Fibroblast of skin of back (primary cell): Measurements from ENCODE around the gene PGLYRP4.

Experiments used
- DNase-seq: peaks from one replicate; pipeline ENCODE4 v3.0.0-alpha.2; 2013

PGLYRP4 gene

DNA sequence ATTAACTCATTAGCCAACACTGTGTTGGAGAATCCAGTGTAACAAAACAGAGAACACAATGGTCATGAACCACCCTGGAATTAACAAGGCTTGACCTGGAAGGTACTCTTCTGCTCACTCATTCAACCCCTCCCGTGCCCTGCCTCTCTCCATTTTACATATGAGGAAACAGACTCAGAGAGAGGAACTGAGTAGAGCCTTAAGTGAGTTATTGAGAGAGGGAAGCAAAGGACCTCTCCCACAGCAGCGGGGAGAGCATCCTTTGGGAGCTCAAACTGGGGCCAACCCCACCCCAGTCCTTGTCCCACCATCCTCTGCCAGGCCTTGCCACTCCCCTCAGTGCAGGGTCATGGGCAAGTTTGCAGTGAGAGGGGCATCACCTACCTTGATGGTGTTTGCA lies 25.4 kb upstream of the PGLYRP4 start:
- no peak for DNase-seq

DNA sequence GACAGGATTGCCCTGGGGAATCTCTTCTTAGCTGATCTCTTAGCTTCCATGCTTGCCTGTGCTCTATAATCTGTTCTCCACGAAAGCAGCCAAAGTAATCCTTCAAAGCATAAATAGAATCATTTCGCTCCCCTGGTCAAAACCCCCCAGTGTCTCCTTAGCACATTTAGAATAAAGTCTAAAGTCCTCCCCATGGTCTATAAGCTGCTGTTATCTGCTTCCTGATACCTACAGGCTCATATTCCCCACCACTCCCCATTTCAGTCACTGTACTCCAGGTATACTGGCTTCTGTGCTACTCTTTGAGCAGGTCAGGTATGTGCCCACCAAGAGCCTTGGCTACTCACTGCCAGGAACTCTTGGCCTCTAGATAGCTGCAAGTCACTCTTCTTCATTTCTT lies 23.9 kb upstream of the PGLYRP4 start:
- DNase-seq = no peak

DNA sequence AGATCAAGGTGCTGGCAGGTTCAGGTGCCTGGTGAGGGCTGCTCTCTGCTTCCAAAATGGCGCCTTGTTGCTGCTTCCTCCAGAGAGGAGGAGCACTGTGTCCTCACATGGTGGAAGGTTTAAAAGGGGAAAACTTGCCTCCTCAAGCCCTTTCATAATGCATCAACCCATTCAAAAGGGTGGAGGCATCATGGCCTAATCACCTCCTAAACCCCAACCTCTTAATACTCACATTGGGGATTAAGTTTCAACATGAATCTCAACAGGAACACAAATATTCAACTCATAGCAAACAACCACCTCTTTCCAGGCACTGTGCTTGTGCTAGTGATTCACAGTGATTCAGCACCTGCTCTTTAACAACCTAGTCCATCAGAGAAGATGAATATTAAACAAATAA lies 22.6 kb upstream of the PGLYRP4 start:
- DNase-seq = no peak

DNA sequence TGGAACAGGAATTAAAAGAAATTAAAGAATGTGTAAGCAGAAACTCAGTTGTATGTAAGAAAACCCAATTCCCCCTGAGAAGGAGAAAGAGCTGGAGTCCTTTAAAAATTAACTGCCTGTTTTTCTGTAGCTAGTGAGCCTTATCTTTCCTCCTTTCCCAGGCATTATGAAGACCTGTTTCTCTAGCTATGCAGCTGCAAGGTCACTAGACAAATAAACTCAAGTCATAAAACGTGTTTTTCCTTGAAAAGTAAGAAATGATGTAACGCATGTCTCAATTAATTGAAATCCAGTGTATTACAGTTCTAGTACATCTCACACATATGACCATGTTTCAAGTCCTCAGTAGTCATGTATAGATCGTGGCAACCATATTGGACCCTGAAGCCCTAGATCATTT lies 21.5 kb upstream of the PGLYRP4 start:
- no peak for DNase-seq

DNA sequence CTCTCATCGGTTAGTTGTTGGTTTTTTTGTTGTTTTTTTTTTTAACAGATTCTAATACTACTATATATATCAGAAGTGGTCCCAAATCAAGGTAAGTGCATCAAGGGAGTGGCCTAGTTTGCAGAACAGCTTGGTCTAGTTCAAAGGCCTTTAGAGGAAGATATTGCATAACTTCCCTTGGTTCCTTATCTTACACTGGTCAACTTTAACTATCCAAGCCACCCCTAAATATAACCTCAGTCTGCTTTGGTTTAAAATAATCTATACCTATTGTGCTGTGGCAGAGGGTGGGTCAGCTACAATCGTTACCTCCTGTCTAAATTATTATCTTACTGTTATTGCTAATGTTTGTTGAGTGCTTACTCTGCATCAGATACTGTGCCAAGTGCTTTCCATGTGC lies 19.9 kb upstream of the PGLYRP4 start:
- no peak for DNase-seq

DNA sequence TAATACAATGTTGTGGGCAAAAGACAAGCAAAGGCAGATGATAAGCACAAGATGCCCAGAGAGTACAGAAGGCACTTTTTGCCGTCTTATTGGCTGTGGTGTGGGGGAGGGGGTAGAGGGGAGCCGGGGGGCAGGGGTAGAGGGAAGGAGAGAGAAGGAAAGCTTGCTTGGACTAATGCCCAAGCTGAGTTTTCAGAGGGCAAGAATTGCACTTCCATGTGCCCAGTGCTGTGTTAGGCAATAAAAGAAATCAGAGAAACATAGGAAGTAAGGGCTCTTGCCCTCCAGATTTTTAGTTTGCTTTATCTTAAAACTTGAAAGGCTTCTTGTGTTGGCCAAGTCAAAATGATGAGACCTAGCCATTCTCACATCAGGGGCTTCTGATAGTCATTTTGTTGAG lies 18.4 kb upstream of the PGLYRP4 start:
- DNase-seq = no peak

DNA sequence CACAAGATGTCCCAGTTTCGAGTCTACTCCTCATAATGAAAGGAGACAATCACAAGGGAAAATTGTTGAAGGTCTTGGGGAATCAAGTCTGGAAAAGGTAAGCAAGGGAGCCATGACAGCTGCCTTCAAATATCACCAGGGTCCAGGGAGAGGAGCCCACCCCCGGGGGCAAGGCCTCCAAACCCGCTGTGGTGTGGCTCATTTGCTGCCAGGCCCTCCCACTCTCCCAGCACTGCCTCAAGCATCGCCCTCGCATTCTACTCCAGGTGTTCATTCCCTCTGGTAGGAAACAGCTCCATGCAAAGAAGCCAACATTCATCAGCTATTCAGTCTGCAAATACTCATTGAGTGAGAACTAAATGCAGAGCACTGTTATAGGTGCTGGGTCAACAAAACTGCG lies 17.6 kb upstream of the PGLYRP4 start:
- no peak for DNase-seq

DNA sequence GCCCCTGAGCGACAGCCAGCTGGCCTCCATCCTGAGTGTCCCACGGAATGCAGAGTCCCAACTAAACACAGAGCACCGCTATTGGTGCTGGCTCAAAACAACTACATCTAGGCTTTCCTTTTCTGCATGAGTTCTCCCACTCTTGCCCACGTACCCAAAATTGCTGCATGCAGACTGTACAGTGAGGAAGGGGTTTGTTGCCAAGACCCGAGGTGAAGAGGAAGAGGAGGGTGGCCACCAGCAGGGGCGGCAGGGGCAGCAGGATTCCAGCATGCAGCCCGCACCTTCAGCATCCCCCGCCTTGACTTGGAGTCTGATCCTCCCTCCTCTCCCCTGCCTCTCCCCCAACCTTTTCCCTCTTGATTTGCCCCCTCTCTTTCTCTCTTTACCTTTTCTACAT lies 17.1 kb upstream of the PGLYRP4 start:
- no peak for DNase-seq

DNA sequence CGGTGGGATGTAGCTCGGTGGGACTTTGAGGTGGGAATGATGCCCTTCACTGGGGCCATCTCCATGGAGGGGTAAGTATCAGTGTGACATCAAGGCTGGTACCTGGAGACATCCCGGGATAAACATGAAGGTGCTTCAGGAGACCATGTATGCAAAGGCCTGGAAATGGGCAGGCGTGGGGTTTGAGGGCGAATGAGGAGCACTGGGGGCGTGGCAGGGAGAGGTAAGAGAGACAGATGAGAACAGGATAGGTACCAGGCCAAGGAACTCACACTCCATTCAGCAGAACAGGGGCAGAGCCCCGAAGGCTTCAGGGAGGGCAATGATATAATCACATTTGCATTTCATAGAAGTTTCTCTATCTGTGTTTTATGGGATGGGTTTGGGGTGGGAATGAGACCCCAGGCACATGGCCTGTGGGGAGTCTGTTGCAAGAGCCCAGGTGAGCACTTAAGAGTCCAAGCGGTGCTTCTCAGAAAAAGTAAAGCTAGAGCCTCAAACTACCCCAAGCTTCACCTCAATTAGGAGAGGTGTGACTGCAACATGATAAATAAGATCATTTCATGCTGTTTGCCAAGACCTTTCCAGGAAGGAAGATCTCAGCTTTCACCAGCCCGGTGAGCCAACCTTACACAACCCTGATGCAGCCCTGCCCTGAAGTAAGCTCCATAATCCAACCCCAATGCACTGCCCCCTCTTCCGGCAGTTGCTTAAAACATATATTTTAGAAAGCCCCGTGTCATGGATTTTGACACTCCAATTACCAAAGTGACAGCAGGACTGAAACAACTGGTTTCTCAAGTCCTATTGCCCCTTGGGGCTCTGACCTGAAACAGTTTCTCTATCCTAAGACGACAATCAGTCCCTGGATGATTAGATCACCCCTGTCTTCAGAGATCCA lies 16.4 kb upstream of the PGLYRP4 start:
- no peak for DNase-seq

DNA sequence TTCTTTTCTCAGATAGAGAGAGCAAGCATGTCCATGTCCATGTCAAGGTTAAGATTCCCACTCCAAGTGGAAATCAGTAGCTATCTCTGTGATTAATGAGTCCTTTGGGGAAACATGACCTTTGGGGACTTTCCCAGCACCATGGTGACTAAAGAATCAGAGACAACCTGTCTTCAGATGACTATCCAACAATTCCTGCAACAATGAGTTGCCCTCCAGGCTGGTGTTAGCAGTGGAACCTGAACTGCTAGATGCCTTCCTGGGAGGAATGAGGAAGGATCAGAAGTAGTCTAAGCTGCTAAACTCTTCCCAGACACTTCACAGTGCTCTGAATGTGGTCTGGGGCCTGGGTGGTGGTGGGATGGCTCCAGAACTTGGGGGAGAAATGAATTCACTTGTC lies 15.5 kb upstream of the PGLYRP4 start:
- DNase-seq = no peak

DNA sequence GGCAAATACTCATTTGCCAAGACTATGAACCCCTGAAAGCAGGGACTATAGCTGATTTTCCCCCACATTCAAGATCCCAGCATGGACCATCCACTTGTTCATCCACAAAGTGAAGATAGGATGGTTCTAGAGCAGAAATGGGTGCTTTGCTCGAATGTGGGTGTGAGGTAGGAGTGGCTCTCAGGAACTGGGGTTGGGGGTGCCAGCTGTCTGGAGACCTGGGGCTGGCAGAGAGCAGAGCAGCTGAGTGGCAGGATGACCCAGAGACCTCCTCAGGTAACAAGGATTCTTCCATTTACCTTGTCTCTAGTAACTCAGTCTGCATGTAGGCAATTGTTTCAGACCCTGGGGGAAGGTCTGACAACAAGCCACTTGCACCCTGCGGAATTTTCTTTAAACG lies 15.0 kb upstream of the PGLYRP4 start:
- no peak for DNase-seq

DNA sequence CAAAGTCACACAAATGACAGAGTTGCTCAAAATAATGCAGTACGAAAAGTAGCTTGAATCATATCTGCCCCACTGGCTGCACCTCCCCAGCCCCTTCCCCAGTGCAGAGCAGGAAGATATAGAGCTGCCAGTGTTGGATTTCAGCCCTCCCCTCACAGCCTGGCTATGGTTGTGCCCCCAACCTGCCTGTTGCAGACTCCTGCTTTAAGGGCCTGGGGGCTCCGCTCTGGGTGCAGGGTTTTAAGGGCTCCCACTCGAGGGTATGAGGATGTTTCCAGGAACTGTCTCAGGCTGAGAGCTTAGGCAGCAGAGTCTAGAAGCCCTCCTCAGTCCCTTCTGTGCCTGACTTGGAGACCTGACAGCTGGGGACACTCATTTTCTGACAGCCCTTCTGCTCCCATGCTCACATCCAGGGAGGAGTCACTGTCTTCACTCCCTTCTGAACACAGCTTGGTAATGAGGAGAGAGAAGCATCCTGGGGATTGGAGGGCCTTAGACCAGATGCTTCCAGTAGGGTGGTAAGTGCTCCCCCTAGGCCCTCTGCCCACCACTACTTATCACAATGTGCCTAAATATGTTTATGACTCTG lies 13.6 kb upstream of the PGLYRP4 start:
- no peak for DNase-seq

DNA sequence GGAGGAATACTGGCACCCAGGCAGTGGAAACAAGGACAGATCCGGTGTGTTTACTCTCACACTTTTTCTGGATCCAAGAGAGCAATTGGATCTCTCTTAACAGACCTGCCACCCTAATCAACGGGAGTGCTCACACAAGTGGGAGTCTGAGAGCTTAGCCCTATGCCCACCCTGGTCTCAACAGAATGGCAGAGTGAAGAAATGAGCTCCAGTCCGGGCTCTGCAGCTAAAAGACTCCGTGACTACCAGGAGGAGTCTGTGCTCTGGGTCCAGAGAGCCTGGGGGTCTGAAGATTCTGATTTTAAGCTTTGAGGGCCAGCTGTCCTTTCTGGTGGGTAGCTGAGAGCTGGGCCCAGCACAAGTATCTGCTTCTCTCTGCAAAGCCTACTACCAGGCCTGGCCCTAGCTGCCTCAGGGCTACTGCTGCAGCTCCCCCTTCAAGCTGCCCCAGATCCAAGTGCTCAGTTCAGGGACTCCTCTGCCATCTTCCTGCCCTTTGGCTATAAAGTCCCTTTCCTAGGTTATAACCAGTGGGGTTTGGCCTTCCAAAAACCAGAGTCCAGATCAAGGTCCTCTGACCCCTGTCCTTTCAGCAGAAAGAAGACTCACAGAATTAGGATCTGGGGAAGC lies 13.0 kb upstream of the PGLYRP4 start:
- DNase-seq = no peak

DNA sequence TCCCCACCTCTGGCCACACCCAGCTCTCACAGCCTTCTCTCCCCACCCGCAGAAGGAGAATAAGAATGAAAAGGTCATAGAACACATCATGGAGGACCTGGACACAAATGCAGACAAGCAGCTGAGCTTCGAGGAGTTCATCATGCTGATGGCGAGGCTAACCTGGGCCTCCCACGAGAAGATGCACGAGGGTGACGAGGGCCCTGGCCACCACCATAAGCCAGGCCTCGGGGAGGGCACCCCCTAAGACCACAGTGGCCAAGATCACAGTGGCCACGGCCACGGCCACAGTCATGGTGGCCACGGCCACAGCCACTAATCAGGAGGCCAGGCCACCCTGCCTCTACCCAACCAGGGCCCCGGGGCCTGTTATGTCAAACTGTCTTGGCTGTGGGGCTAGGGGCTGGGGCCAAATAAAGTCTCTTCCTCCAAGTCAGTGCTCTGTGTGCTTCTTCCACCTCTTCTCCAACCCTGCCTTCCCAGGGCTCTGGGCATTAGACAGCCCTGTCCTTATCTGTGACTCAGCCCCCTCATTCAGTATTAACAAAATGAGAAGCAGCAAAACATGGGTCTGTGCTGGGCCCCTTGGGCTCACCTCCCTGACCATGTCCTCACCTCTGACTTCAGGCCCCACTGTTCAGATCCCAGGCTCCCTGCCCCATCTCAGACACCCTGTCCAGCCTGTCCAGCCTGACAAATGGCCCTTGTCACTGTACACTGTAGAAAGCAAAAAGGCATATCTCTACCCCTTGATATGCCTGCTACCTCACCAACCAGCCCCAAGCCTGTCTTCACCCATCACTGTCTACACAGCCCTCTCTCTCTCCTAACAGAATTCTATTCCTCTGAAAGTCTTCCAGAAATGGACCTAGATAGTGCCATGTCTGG lies 12.2 kb upstream of the PGLYRP4 start:
- no peak for DNase-seq

DNA sequence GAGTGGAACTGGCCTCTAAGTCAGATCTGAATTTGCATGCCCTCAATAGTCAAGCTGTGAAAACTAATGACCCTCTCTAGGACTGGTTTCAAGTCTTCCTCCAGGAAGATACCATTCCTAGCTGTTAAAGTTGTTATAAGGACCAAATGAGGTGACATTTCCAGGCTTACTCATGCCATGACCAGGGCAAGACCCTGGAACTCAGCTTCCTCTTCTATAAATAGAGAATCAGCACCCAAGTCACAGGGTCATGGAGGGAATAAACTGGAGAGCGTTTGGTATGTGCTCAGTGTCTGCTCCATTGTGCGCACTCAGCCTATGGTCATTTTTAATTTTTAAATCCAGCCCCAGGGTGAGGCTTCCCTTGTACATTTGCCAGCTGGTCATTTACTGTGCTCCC lies 11.5 kb upstream of the PGLYRP4 start:
- no peak for DNase-seq

DNA sequence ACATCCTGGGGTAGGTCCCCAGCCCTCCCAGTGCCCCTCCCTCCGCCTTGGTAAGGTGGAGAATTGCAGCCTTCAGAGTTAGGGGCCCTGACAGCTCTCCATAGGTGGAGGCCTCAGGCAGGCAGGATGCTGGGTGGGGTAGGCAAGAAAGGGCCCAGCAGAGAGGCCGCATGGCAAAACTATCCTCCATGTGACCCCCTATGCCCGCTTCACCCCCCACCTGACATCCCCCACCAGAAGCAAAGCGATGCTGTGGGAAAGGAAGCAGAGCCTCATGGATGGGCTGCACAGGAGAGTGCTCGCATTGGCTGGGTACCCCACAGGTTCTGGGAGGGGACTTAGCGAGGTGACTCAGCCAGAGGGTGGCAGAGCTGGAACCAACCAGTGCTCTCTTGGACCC lies 10.6 kb upstream of the PGLYRP4 start:
- no peak for DNase-seq

DNA sequence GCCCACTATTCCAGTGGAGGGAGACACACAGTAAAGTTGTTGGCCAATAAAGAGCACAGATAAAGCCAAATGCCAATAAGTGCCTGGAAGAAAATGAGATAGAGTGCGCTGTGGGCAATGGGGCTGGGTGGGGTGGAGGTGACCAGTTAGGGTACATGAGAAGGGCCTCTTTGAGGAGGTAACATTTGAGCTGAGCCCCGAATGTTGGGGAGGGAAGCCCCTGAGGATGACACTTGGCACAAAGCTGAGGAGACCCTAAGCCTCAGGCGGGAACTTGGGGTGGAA lies 10.0 kb upstream of the PGLYRP4 start:
- no peak for DNase-seq

DNA sequence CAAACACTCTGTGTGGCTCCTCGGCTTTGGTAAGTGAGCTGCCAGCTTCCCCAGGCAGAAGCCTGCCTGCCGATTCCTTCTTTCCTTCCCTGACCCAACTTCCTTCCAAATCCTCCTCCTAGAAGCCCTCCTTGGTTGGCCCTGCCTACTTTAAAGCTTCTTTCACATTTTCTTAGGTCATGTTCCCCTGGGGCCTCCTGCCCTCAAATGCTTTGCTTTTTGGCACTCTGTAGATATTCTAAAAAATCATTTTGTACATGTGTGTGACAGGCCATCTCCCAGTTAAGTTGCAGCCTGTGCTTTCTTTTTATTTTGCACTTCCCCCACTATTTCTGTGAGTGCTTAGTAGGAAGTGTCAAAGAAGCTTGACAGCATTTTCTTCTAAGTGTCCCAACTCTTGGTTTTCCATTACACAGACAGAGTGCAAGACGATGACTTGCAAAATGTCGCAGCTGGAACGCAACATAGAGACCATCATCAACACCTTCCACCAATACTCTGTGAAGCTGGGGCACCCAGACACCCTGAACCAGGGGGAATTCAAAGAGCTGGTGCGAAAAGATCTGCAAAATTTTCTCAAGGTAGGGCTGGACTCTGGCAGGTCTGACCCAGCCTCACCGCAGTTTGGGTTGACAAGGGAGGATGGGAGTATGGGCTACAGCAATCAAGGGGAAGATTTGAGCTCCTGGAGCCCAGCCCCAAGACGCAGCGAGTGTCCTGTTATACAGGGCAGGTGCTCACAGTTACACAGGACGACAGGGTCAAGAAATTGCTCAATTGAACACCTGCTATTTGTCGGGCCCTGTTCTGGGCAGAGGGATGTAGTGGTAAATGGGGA lies 9.4 kb upstream of the PGLYRP4 start, which contains the start of gene S100A9:
Gene S100A9, plus strand, starts transcription at position 2 of the 838 bp plus-strand sequence. Its CDS starts 430 bp downstream, at position 432.
- DNase-seq = no peak

DNA sequence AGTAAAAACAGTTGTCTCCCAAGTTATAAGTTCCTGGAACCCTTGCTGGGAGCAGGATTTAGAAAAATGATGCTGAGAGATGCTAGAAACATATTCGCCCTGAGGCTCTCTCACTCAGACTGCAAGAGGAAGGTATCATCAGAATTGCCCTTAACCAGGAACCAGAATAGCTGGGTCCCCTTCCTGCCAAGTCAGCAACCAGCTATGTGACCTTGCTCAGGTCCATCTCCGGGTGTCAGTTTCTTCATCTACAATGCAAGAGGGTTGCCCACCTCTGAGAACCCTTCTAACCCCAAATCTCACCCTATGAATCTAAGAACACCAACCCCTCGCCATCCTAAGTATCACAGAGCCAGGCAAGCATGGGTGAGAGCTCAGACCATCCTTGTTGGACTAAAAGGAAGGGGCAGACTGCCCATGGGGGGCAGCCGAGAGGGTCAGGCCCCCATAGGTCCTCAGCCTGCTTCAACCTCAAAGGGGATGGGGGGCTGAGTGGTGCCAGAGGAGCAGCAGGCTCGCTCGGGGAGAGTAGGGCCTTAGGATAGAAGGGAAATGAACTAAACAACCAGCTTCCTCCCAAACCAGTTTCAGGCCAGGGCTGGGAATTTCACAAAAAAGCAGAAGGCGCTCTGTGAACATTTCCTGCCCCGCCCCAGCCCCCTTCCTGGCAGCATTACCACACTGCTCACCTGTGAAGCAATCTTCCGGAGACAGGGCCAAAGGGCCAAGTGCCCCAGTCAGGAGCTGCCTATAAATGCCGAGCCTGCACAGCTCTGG lies 8.6 kb upstream of the PGLYRP4 start:
- DNase-seq = no peak

DNA sequence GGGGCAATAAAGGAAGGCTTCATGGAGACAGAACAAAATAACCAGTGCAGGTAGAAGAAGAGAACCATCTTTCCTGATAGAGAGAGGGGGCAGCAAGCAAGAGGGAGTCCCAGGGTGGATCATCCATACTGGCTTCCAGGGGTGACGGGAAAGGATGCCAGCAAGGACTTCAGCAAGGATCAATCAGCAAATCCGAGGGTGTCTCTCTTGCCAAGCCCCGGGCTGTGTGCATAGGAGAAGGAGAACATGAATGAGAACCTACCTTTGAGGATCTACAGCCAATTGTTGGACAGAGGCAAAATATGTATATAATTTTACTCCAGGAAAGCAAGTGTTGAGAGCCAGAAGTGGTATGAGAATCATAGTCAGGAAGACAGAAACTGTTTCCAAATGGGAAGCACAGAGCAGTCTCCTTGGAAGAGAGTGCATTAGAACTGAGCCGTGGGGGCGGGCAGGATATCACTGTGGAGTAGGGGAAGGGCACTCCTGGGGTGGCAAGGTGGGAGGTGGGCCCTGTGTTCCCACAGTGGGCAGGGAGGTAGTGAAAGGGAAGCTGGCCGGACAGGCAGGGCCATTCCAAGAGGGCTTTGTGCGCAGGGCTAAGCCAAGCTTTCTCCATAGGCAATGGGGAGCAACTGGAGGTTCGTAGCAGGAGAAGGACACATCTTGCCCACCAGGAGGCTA lies 7.9 kb upstream of the PGLYRP4 start:
- DNase-seq = no peak
